ENCODE measurements around the gene FAF1. TPM values are rescaled to one million over a fixed set of nuclear protein-coding genes. Genes with fewer than 3 reads are reported as not detected.
A peak's percentile ranks its signal among the peaks of the same experiment; 100 is the strongest.

FAF1 gene
- total and polyA plus RNA-seq, 2 of the 8 experiments (the other 6 are each of a cell fraction or from before 2014, with no cell fraction given) = 10.8 to 65.9 TPM

DNA sequence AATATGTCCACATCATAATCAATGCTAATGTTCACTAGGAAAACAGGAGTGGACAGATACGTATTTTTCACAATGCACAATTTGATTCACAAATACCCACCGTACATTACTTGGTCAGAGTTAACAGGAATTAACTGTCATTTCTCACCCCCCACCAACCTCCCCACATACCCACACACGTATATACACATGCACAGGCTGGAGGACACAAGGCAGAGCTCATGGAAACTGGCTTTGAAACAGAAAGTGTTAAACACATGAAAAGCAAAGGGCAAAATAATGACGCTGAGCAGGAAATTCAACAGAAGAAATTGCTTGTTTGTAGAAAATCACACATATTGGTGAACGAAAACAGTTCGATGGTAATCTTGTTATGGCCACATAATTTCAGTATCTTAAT, 348.4 kb downstream of the FAF1 start:
- Histone ChIP-seq H4K91ac (replicated peaks; ENCODE audit: insufficient read length, low read length) (no peak overlapping the region), H2BK5ac (ENCODE audit: low read depth, low read length) (no peak overlapping the region), H3K79me1 (ENCODE audit: low read depth, low read length) (no peaks in the 10 kb centered on the region), H3K27ac (ENCODE audit: low read depth, low read length) (no peak overlapping the region), H3K79me2 (ENCODE audit: control insufficient read depth in 1 of 2, insufficient read depth in 2 of 2, low read length in 2 of 2) (no peaks in the 10 kb centered on the region), H2AK5ac (ENCODE audit: low read depth, low read length) (no peak overlapping the region), H4K20me1 (replicated peaks in 1 of 2; ENCODE audit: control insufficient read depth in 1 of 2, insufficient read depth in 2 of 2, low read length in 2 of 2) (no peaks in the 10 kb centered on the region), H4K8ac (ENCODE audit: extremely low read depth, insufficient read depth, low read length) (no peak overlapping the region), H4K5ac (ENCODE audit: insufficient read length, low read depth, low read length) (no peak overlapping the region), H2BK12ac (ENCODE audit: low read depth, low read length) (no peak overlapping the region), H3K18ac (ENCODE audit: extremely low read depth, low read length) (no peak overlapping the region), H3K9me3 (ENCODE audit: insufficient read depth in 2 of 2, low read depth in 1 of 2, low read length in 1 of 2) (no peaks in the 10 kb centered on the region), H2AFZ (ENCODE audit: low read length) (no peak overlapping the region), H2BK120ac (replicated peaks; ENCODE audit: low read depth, low read length) (no peak overlapping the region), H3K27me3 (replicated peaks in 1 of 4; ENCODE audit: control insufficient read depth in 3 of 4, extremely low read depth in 1 of 4, insufficient read depth in 3 of 4, low read length in 3 of 4) (no peaks in the 10 kb centered on the region), H3K23me2 (ENCODE audit: low read depth, low read length) (no peaks in the 10 kb centered on the region), H3K4ac (replicated peaks; ENCODE audit: insufficient read length, low read depth, low read length) (no peak overlapping the region), H3K4me2 (ENCODE audit: insufficient read depth in 1 of 2, low read depth in 2 of 2, low read length in 2 of 2) (no peak overlapping the region), H3K14ac (ENCODE audit: insufficient read length) (no peak overlapping the region), H3K36me3 (ENCODE audit: control insufficient read depth in 2 of 4, insufficient read depth in 4 of 4, low read length in 3 of 4) (no peaks in the 10 kb centered on the region), H3K9ac (replicated peaks in 1 of 4; ENCODE audit: extremely low read depth in 1 of 4, low read depth in 3 of 4, low read length in 3 of 4) (no peak overlapping the region), H2BK15ac (ENCODE audit: low read length) (0 out of 2 replicates have a peak overlapping the region, but pooled peaks have one; percentile 31), H3K56ac (replicated peaks; ENCODE audit: insufficient read length, low read depth, low read length) (no peak overlapping the region), H3K4me3 (ENCODE audit: extremely low read depth in 1 of 4, insufficient read depth in 2 of 4, low read depth in 3 of 4, low read length in 4 of 4) (no peak overlapping the region), H3K23ac (ENCODE audit: insufficient read length) (no peak overlapping the region), H2BK20ac (ENCODE audit: low read length) (no peak overlapping the region), H3K4me1 (replicated peaks in 1 of 4; ENCODE audit: control insufficient read depth in 3 of 4, insufficient read depth in 4 of 4, low read length in 3 of 4) (no peaks in the 10 kb centered on the region; a peak in 1 of 7 replicates)
- no peak for FAIRE-seq
- DNase-seq (ENCODE audit: low read depth in 1 of 2, low spot score in 2 of 2) = no peak
- ChIA-PET CTCF (ENCODE audit: partially characterized antibody) (interaction anchor here (0.9 to 10.4 kb wide), 3 partner anchors 10 to 167 kb away, joined by 3 to 65 read pairs (median 4); no protein-coding TSS in a partner anchor), POLR2A (ENCODE audit: partially characterized antibody) (no interaction called here)
- 91% methylated on average over 6 of the region's 6 CpGs; no CpG with 5 or more reads in 1 of the 2 experiments for WGBS, 2 experiments (ENCODE audit: extremely low coverage in 1 of 2, insufficient coverage in 1 of 2, insufficient read length in 1 of 2, insufficient replicate concordance in 2 of 2, low coverage in 1 of 2, low lambda C conversion rate in 2 of 2, missing lambda C conversion rate in 1 of 2)
- TF ChIP-seq SP1 (IDR thresholded peaks at IDR 0.05; ENCODE audit: low read depth, low read length) (no peak), CHD2 (IDR thresholded peaks at IDR 0.05; ENCODE audit: low read length) (no peak), SIRT6 (IDR thresholded peaks at IDR 0.05; ENCODE audit: low read length) (no peak), ZNF274 (IDR thresholded peaks at IDR 0.05; ENCODE audit: borderline replicate concordance, extremely low read depth, low read length) (no peak), BACH1 (IDR thresholded peaks at IDR 0.05; ENCODE audit: low read length) (no peak), TBP (IDR thresholded peaks at IDR 0.05; ENCODE audit: low read depth, low read length) (no peak), MAX (IDR thresholded peaks at IDR 0.05) (no peak), POLR2AphosphoS5 (IDR thresholded peaks at IDR 0.05; ENCODE audit: low read depth, low read length) (no peak), MAFK (IDR thresholded peaks at IDR 0.05; ENCODE audit: low read depth, low read length) (no peak), E2F6 (IDR thresholded peaks at IDR 0.05) (no peak), GABPA (IDR thresholded peaks at IDR 0.05; ENCODE audit: borderline replicate concordance, insufficient read depth, low read length) (no peak), FOSL1 (IDR thresholded peaks at IDR 0.05; ENCODE audit: insufficient read depth, low read depth, low read length) (no peak), CBX5 (IDR thresholded peaks at IDR 0.05; ENCODE audit: low read depth, low read length) (no peak), YY1 (IDR thresholded peaks at IDR 0.05; ENCODE audit: low read depth, low read length) (no peak)

Data from H1 (cell line).